ENCODE data around the gene HNRNPC.

DNA sequence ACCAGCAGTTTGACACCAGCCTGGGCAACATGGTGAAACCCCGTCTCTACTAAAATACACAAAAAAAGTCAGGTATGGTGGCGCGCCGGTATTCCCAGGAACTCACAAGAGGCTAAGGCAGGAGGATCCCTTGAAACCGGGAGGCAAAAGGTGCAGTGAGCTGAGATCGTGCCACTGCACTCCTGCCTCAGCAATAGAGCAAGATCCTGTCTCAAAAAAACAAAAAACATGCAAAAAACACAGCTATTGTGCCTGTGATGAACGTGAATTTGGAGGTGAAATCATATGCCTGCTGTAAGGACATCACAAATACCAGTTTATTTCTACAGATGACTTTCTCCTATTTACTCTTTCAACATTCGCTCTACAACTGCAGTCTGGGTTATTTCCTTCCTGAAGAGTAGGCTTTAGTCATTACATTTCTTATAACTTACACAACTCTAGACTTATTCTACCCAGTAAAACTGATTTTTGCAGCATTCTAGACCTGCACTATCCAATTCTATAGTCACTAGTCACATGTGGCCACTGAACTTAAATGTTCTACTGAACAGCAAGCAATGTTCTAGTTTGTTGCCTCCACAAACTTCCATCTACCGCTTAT lies 48.3 kb downstream of the HNRNPC start:
- TF ChIP-seq, protein P1, sequence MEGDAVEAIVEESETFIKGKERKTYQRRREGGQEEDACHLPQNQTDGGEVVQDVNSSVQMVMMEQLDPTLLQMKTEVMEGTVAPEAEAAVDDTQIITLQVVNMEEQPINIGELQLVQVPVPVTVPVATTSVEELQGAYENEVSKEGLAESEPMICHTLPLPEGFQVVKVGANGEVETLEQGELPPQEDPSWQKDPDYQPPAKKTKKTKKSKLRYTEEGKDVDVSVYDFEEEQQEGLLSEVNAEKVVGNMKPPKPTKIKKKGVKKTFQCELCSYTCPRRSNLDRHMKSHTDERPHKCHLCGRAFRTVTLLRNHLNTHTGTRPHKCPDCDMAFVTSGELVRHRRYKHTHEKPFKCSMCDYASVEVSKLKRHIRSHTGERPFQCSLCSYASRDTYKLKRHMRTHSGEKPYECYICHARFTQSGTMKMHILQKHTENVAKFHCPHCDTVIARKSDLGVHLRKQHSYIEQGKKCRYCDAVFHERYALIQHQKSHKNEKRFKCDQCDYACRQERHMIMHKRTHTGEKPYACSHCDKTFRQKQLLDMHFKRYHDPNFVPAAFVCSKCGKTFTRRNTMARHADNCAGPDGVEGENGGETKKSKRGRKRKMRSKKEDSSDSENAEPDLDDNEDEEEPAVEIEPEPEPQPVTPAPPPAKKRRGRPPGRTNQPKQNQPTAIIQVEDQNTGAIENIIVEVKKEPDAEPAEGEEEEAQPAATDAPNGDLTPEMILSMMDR (IDR thresholded peaks at IDR 0.05; ENCODE audit: poor library complexity): no peak
- TF ChIP-seq EZH2 (IDR thresholded peaks at IDR 0.05; ENCODE audit: borderline replicate concordance): no peak
